ENCODE results near the gene TMEM106C.

The TMEM106C gene

DNA sequence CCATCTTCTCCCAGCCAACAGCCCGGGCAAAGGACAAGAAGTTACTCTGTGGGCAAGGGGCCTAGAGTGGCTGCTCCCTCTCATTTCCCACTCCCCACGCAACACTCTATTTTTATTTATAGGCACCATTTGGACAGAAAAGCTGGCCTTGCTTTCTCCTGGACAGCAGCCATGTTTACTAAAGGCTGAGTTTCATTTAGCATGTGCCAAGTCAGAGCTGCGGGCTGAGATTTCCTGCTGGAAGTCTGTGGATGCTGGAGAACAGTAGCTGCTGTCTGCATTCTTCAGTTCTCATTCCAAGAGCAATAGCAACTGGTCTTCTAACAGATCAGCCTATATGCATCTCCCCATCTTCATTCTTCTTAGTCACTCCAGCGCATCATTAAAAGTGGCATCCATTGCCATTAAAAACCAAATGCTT, 32.6 kb downstream of the TMEM106C start:
- DNase-seq (ENCODE audit: low read depth in 2 of 2), result no peak

DNA sequence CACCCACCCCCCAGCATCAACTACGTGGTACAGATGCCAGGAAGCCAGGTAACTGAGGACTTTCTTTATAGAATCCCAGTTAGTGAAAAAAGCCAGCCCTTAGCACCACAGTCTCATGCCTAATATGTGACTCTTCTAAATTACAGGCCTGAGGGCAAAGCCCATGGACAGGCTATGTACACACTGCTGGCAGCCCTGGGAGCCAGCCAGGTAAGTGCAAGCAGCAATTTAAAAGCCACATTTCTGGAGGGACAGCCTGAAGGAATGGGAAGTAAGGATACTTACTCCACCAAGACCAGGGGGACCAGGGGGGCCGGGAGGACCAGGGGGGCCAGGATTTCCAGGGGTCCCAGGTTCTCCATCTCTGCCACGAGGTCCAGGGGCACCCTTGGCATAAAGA, 33.9 kb downstream of the TMEM106C start:
- DNase-seq (ENCODE audit: low read depth in 2 of 2), result no peak

DNA sequence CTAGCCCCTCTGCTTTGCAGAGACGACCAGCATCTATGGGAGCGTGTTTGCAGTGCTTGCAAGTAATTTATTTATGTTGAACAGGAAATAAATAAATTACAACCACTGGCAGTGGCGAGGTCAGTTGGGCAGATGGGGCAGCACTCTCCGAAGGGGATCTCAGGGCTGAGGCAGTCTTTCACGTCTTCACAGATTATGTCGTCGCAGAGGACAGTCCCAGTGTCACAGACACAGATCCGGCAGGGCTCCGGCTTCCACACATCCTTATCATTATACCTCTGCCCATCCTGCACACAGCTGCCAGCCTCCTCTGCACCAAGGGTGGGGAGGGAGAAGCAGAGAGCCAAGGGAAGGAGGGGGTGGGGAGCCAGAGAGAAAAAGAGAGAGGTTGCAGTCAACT, 36.4 kb downstream of the TMEM106C start:
- no peak for DNase-seq (ENCODE audit: low read depth in 2 of 2)

- no peak for DNase-seq (ENCODE audit: low read depth in 2 of 2)
Measured at GRCh38 chr12:48000878-48001504, 37.6 kb downstream of the TMEM106C start.

DNA sequence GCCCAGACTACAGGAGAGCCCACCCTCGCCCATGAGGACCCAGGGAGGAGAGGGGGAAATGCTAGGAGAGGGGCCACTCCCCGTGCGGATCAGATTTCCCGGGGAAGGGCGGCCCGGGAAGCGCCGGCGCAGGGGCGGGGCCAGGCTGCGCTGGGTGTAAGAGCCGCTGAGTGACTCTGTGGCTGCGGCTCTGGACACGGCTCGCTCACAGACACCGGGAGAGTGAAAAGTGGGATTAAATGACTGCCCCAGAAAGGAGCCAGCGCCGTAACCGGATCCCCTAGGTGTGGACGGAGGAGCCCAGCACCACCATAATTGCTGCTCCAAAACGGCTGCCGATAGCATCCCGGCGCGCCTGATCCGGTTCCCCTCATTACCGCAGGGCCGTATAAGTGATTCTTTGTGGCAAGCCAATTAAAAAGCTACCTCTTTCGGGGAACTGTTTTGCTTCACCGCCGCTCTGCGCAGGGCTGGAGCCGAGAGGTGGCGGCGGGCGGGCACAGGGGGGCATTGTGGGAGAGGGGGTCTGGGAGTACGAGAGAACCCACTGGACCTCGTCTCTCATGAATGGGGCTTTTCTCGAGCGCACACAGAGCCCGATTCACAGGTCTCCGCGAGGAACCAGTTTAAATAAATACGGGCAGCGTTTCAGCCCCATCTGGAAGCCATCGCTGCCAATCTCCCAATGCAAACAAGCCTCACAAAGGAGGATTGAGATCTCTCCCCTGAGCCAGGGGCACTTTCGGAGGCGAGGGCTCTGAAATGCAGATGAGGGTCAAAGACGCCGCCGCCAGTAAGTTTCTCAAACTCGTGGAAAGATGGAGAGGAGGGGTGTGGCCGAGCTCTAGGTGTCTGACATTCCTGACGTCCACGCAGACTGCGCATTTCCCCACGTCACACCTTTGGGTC, 38.4 kb downstream of the TMEM106C start:
- no peak for DNase-seq (ENCODE audit: low read depth in 2 of 2)

- no peak for DNase-seq (ENCODE audit: low read depth in 2 of 2)
Measured at GRCh38 chr12:48002414-48002730, 39.0 kb downstream of the TMEM106C start.

GRCh38 chr12:48002773-48003218, 39.4 kb downstream of the TMEM106C start:
- DNase-seq (ENCODE audit: low read depth in 2 of 2), result no peak

GRCh38 chr12:48003226-48004052, 40.0 kb downstream of the TMEM106C start:
- no peak for DNase-seq (ENCODE audit: low read depth in 2 of 2)

- DNase-seq (ENCODE audit: low read depth in 2 of 2), result no peak
Measured at GRCh38 chr12:48004053-48004941, 40.9 kb downstream of the TMEM106C start, which contains the start of gene COL2A1. Gene COL2A1, minus strand, starts transcription at chr12:48004476. Its CDS starts 155 bp downstream, at chr12:48004321.

- DNase-seq (ENCODE audit: low read depth in 2 of 2), result no peak
Measured at GRCh38 chr12:48005001-48005749, 41.8 kb downstream of the TMEM106C start.

GRCh38 chr12:48005750-48006021, 42.3 kb downstream of the TMEM106C start:
- DNase-seq (ENCODE audit: low read depth in 2 of 2), result no peak

DNA sequence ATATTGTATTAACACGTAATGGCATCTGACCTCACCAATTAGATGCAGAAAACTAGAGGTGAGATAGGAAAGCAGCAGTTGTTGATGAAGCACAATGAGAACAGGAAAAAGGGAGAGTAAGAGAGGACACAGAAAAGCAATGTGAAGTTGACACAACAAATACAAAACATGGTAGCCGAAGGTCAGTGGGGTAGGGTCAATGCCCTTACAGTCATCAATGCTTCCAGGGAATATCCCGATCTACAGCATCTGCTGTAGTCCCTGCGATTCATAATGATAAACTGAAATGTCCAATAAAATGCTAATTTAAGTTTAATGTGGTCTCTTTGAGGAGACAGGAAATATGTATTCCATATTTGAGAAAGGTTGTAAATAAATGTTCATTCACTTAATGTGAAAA, 43.8 kb downstream of the TMEM106C start:
- DNase-seq (ENCODE audit: low read depth in 2 of 2), result no peak

GRCh38 chr12:48008349-48008748, 45.0 kb downstream of the TMEM106C start:
- DNase-seq (ENCODE audit: low read depth in 2 of 2), result no peak

DNA sequence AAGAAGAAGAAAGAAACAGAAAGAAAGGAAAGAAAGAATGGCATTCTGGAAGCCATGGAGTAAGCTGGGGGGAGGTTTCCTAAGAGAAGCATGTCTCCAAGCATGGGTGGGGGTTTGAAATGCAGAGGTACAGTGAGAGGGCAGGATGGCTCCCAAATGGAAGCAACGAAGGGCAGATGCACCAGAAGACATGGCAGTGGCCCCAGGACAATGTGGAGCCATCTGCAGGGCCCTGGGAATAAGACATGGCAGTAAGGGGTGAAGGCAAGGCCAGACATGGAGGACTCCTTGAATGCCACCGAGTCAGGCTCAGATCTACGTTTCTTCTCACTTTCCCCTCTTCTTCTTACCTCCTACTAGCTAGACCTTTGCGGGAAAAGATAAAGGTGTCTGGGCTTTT, 45.6 kb downstream of the TMEM106C start:
- DNase-seq (ENCODE audit: low read depth in 2 of 2), result no peak

DNA sequence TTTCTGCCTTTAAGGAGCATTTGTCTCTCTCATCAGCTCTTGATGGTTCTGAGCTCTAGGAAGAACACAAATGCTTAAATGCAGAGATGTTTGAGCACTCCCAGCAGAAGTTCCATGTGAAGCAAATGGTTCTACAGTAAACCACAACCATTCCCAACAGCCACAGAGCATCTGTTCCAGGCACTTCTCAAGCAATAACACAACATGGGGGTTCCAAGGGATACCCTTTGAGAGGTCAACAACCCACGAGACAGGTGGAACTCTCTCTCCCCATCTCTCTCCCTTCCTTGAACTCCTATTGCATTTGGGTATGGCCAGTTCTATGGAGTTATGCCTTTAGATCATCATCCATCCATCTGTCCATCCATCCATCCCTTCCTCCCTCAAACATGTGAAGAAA, 46.1 kb downstream of the TMEM106C start:
- DNase-seq (ENCODE audit: low read depth in 2 of 2), result no peak

GRCh38 chr12:48010366-48010970, 47.1 kb downstream of the TMEM106C start:
- DNase-seq (ENCODE audit: low read depth in 2 of 2), result no peak

DNA sequence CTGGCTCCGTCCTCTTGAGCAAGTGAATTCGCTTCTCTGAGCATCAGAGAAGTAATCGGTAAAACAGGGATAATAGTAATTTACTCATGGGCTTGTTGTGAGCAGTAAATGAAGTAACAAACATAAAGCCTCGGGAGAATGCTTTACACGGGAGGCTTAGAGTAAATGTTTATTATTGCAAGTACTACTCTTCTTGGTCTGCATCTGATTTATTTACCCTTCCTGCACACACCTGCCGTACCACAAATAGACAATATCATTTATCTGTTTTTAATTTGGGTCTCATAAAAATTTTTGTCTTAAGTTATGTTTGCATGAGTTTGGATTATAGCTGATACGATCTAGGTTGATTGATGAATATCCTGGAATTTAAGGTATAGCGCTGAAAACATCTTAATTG, 48.7 kb downstream of the TMEM106C start:
- DNase-seq (ENCODE audit: low read depth in 2 of 2), result no peak

- DNase-seq (ENCODE audit: low read depth in 2 of 2), result no peak
Measured at GRCh38 chr12:48013287-48013686, 49.9 kb downstream of the TMEM106C start.

DNA sequence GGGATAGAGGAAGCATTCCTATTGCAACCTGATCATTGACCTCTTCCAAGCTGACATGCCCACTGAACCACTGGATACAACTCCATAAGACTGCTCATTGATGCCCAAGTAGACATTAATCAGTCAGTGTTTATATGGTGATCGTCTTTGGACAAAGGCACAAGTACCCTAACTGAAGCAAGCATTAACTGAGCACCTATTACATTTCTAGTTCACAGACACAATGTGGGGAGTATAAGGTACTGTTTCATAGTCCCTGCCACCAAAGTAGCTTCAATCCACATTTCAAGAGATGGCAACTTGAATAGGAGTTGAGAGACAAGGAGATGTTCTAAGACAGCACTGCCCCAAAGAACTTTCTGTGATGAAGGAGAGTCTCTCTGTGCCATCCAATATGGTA, 51.7 kb downstream of the TMEM106C start:
- no peak for DNase-seq (ENCODE audit: low read depth in 2 of 2)

DNA sequence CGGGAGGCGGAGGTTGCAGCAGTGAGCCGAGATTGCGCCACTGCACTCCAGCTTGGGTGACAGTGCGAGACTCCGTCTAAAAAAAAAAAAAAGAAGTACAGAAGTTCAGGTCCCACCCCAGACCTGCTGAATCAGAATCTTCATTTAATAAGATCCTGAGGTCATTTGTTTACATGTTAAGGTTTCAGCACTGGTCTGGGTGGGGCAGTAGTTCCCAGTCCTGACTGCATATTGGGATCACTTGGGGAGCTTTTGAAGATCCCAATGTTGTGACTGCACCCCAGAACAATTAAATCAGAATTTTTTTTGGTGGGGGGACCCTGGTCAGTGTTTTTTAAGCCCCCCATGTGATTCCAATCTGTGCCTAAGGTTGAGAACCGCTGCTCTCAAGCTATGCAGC, 52.6 kb downstream of the TMEM106C start:
- no peak for DNase-seq (ENCODE audit: low read depth in 2 of 2)
